IMR-90 (cell line): ENCODE data around the gene HOGA1.

Experiments
- CEBPB ChIP-seq: IDR thresholded peaks from 2 replicates; pipeline ENCODE4 v1.6.1; 2012; ENCODE audit warnings: low read depth, low read length, improper control_type of control experiment
- MAFK ChIP-seq: IDR thresholded peaks from 2 replicates; pipeline ENCODE4 v1.6.1; 2012; ENCODE audit warnings: low read depth, low read length, improper control_type of control experiment
- MAZ ChIP-seq: IDR thresholded peaks from 2 replicates; pipeline ENCODE4 v1.6.1; 2012; ENCODE audit warnings: low read depth, mild to moderate bottlenecking, low read length, improper control_type of control experiment, moderate library complexity, borderline replicate concordance
- NFE2L2 ChIP-seq: fragments of 150-350 bp; IDR thresholded peaks from 2 replicates; pipeline ENCODE4 v1.6.1; 2016; ENCODE audit warnings: low read depth, mild to moderate bottlenecking, low read length
- POLR2A ChIP-seq: IDR thresholded peaks from 2 replicates; pipeline ENCODE4 v1.6.1; 2012; ENCODE audit warnings: mild to moderate bottlenecking, low read depth, low read length
- RAD21 ChIP-seq: IDR thresholded peaks from 2 replicates; pipeline ENCODE4 v1.6.1; 2012; ENCODE audit warnings: low read length, improper control_type of control experiment
- RCOR1 ChIP-seq: IDR thresholded peaks from 2 replicates; pipeline ENCODE4 v1.6.1; 2012; ENCODE audit warnings: mild to moderate bottlenecking, low read length, improper control_type of control experiment; ENCODE audit not compliant: insufficient replicate concordance
- RFX5 ChIP-seq: IDR thresholded peaks from 2 replicates; pipeline ENCODE4 v1.8.0; 2012; ENCODE audit warnings: low read depth, mild to moderate bottlenecking, low read length, moderate library complexity
- SMC3 ChIP-seq: fragments of 150-350 bp; IDR thresholded peaks from 2 replicates; pipeline ENCODE4 v1.6.1; 2016; ENCODE audit warnings: low read depth, mild to moderate bottlenecking, antibody characterized with exemption, low read length, moderate library complexity
- TF ChIP-seq, protein P1 (sequence below): conservative IDR thresholded peaks from 2 replicates; pipeline ENCODE4 v1.5.1; 2012; ENCODE audit warnings: mild to moderate bottlenecking, low read depth, low read length, improper control_type of control experiment
- TF ChIP-seq, protein P2 (sequence below): fragments of 150-350 bp; IDR thresholded peaks from 2 replicates; pipeline ENCODE4 v1.6.1; 2016; ENCODE audit warnings: low read depth, mild to moderate bottlenecking, low read length, moderate library complexity, borderline replicate concordance
- TF ChIP-seq, protein P3 (sequence below): fragments of 150-350 bp; IDR thresholded peaks from 2 replicates; pipeline ENCODE4 v1.6.1; 2017; ENCODE audit warnings: mild to moderate bottlenecking, antibody characterized with exemption, low read length, low read depth

DNA sequence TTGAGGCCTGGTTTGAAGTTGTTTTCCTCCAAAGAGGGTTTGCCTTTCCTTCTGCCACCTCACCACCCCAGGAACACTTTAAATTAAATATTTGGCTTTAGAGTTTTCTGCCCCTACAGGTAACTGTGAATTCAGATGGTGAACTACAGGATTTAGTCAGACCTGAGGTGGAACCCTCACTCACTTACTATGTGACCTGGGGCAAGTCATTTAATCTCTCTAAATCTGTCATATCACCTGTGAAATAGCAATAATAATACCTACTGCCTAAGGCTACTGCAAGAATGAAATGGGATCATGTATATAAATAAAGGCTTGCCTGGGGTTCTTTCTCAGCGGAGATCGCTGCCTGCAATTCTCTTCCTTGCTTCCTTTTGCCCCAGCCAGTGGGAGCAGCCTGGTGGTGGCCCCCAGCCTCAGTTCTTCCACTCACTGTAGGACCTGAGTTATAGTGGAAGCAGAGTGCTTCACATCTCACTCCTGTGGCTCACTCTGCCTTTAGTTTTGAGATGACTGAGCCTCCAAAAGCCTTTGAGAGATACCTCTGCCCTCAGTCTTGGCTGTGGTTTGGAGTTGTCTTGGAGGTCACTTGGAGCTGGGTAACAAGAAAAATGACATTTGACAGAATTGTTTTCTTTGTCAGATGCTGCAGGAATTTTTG lies 17.7 kb upstream of the HOGA1 start:
- TF ChIP-seq, protein P1, sequence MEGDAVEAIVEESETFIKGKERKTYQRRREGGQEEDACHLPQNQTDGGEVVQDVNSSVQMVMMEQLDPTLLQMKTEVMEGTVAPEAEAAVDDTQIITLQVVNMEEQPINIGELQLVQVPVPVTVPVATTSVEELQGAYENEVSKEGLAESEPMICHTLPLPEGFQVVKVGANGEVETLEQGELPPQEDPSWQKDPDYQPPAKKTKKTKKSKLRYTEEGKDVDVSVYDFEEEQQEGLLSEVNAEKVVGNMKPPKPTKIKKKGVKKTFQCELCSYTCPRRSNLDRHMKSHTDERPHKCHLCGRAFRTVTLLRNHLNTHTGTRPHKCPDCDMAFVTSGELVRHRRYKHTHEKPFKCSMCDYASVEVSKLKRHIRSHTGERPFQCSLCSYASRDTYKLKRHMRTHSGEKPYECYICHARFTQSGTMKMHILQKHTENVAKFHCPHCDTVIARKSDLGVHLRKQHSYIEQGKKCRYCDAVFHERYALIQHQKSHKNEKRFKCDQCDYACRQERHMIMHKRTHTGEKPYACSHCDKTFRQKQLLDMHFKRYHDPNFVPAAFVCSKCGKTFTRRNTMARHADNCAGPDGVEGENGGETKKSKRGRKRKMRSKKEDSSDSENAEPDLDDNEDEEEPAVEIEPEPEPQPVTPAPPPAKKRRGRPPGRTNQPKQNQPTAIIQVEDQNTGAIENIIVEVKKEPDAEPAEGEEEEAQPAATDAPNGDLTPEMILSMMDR, result no peak
- TF ChIP-seq, protein P2, sequence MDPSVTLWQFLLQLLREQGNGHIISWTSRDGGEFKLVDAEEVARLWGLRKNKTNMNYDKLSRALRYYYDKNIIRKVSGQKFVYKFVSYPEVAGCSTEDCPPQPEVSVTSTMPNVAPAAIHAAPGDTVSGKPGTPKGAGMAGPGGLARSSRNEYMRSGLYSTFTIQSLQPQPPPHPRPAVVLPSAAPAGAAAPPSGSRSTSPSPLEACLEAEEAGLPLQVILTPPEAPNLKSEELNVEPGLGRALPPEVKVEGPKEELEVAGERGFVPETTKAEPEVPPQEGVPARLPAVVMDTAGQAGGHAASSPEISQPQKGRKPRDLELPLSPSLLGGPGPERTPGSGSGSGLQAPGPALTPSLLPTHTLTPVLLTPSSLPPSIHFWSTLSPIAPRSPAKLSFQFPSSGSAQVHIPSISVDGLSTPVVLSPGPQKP, result no peak
- TF ChIP-seq, protein P3, sequence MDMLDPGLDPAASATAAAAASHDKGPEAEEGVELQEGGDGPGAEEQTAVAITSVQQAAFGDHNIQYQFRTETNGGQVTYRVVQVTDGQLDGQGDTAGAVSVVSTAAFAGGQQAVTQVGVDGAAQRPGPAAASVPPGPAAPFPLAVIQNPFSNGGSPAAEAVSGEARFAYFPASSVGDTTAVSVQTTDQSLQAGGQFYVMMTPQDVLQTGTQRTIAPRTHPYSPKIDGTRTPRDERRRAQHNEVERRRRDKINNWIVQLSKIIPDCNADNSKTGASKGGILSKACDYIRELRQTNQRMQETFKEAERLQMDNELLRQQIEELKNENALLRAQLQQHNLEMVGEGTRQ, result no peak
- no peak for TF ChIP-seq CEBPB
- TF ChIP-seq MAFK, result no peak
- no peak for TF ChIP-seq POLR2A
- no peak for TF ChIP-seq SMC3
- no peak for TF ChIP-seq MAZ
- no peak for TF ChIP-seq RCOR1
- no peak for TF ChIP-seq RFX5
- no peak for TF ChIP-seq NFE2L2
- no peak for TF ChIP-seq RAD21
